SU-DHL-6 (cell line): ENCODE results near the gene MMRN2.

ENCODE experiments used
- H2AFZ ChIP-seq: fragments of 200-600 bp; sonication (generic); 2 replicates; pipeline ENCODE4 v1.6.1; 2014; ENCODE audit warnings: low read depth, mild to moderate bottlenecking, moderate library complexity, mixed read lengths, antibody characterized with exemption, low read length; ENCODE audit not compliant: severe bottlenecking
- H3F3A ChIP-seq: fragments of 200-600 bp; shearing (Covaris generic); 2 replicates; pipeline ENCODE4 v1.6.0; 2016; ENCODE audit warnings: antibody characterized with exemption, mild to moderate bottlenecking; ENCODE audit not compliant: insufficient read depth
- H3K27ac ChIP-seq: fragments of 200-600 bp; sonication (generic); 2 replicates; pipeline ENCODE4 v1.5.1; 2016; ENCODE audit warnings: low read depth, mild to moderate bottlenecking, low read length, moderate library complexity, mixed read lengths
- H3K27me3 ChIP-seq: fragments of 200-600 bp; sonication (generic), shearing (Covaris generic); 2 replicates; pipeline ENCODE4 v1.6.0; 2014; ENCODE audit warnings: mild to moderate bottlenecking, low read length
- H3K36me3 ChIP-seq: fragments of 200-600 bp; sonication (generic); 2 replicates; pipeline ENCODE4 v1.6.1; 2014; ENCODE audit warnings: mild to moderate bottlenecking, low read length, mixed read lengths
- H3K4me2 ChIP-seq: fragments of 300-600, 200-600 bp; shearing (Covaris generic), sonication (generic); 2 replicates; pipeline ENCODE4 v1.6.0; 2014; ENCODE audit warnings: low read length, low read depth, mild to moderate bottlenecking; ENCODE audit not compliant: poor library complexity, severe bottlenecking
- H3K4me3 ChIP-seq: fragments of 200-600 bp; sonication (generic); 2 replicates; pipeline ENCODE4 v1.5.1; 2014; ENCODE audit warnings: antibody characterized with exemption, low read length, mild to moderate bottlenecking, mixed read lengths; ENCODE audit not compliant: insufficient read depth, poor library complexity, severe bottlenecking
- H3K79me2 ChIP-seq: fragments of 200-600 bp; sonication (generic); 2 replicates; pipeline ENCODE4 v1.6.1; 2014; ENCODE audit warnings: mild to moderate bottlenecking, low read length, moderate library complexity; ENCODE audit not compliant: insufficient read depth
- H3K9ac ChIP-seq: fragments of 200-600 bp; sonication (generic); 2 replicates; pipeline ENCODE4 v1.7.0; 2014; ENCODE audit warnings: mild to moderate bottlenecking, low read length
- H3K9me2 ChIP-seq: fragments of 200-600 bp; sonication (generic); replicated peaks from 2 replicates; pipeline ENCODE4 v1.6.1; 2014; ENCODE audit warnings: low read length; ENCODE audit not compliant: insufficient read depth
- H3K9me3 ChIP-seq: fragments of 200-600 bp; sonication (generic); 2 replicates; pipeline ENCODE4 v1.6.1; 2014; ENCODE audit warnings: low read length, mixed read lengths; ENCODE audit not compliant: insufficient read depth
- H4K20me1 ChIP-seq: fragments of 200-600 bp; sonication (generic); 2 replicates; pipeline ENCODE4 v1.6.1; 2014; ENCODE audit warnings: low read depth, mild to moderate bottlenecking, antibody characterized with exemption, low read length, moderate library complexity, mixed read lengths
- CTCF ChIP-seq: fragments of 200-600 bp; sonication (generic); IDR thresholded peaks from one replicate; pipeline ENCODE4 v1.5.1; 2017; ENCODE audit warnings: antibody characterized with exemption, mild to moderate bottlenecking, low read length, moderate library complexity; ENCODE audit not compliant: insufficient read depth, poor library complexity, severe bottlenecking
- EZH2phosphoT487 ChIP-seq: fragments of 200-600 bp; sonication (generic), shearing (Covaris generic); conservative IDR thresholded peaks from 2 replicates; pipeline ENCODE4 v1.6.1; 2018; ENCODE audit warnings: mild to moderate bottlenecking, antibody characterized with exemption, low read length, moderate library complexity, mixed read lengths

The MMRN2 gene

GRCh38 chr10:86945361-86946212 lies 11.8 kb downstream of the MMRN2 start:
- Histone ChIP-seq H3K79me2 (no peaks in the 10 kb centered on the region), H2AFZ (no peak overlapping the region)

GRCh38 chr10:86944907-86945306 lies 12.5 kb downstream of the MMRN2 start:
- Histone ChIP-seq H4K20me1 (no peaks in the 10 kb centered on the region), H3K4me3 (no peak overlapping the region), H3K27me3 (no peaks in the 10 kb centered on the region), H3K27ac (no peak overlapping the region), H3K9me2 (no peaks in the 10 kb centered on the region), H3K9me3 (no peaks in the 10 kb centered on the region), H3K36me3 (no peaks in the 10 kb centered on the region), H3K4me2 (no peak overlapping the region), H3K79me2 (no peaks in the 10 kb centered on the region), H2AFZ (no peak overlapping the region), H3K9ac (no peak overlapping the region), H3F3A (no peaks in the 10 kb centered on the region)
- no peak for TF ChIP-seq EZH2phosphoT487
- no peak for TF ChIP-seq CTCF

More at GRCh38 chr10:86945361-86946212, 11.8 kb downstream of the MMRN2 start:
- Histone ChIP-seq H3K27ac (no peak overlapping the region), H3F3A (no peaks in the 10 kb centered on the region), H3K9me3 (no peaks in the 10 kb centered on the region), H4K20me1 (no peaks in the 10 kb centered on the region), H3K9me2 (no peaks in the 10 kb centered on the region), H3K9ac (no peak overlapping the region), H3K4me2 (no peak overlapping the region), H3K4me3 (no peak overlapping the region), H3K27me3 (no peaks in the 10 kb centered on the region), H3K36me3 (no peaks in the 10 kb centered on the region)
- TF ChIP-seq CTCF (no peak), EZH2phosphoT487 (no peak)

- Histone ChIP-seq H3K36me3 (no peaks in the 10 kb centered on the region), H3F3A (no peaks in the 10 kb centered on the region), H4K20me1 (no peaks in the 10 kb centered on the region), H3K4me3 (no peak overlapping the region), H3K4me2 (no peak overlapping the region), H3K9me3 (no peaks in the 10 kb centered on the region), H3K9ac (no peak overlapping the region), H3K27me3 (no peaks in the 10 kb centered on the region), H3K9me2 (no peaks in the 10 kb centered on the region), H2AFZ (no peak overlapping the region), H3K79me2 (no peaks in the 10 kb centered on the region), H3K27ac (no peak overlapping the region)
- no peak for TF ChIP-seq CTCF
- no peak for TF ChIP-seq EZH2phosphoT487
Observed at GRCh38 chr10:86944471-86944870, 12.9 kb downstream of the MMRN2 start.
